Bronchial epithelial cell (primary cell): ENCODE data around the gene PCNX2. TPM values are rescaled to one million over a fixed set of nuclear protein-coding genes. Genes with fewer than 3 reads are reported as not detected.

ENCODE experiments used
- DNase-seq: peaks from one replicate; pipeline ENCODE4 v3.0.0-alpha.2; 2010; ENCODE audit warnings: low read depth
- FAIRE-seq: peaks from 2 replicates; lab custom pipeline; 2011; peaks lifted over from hg19 to GRCh38; lab: Jason Lieb, UNC
- H3K27me3 ChIP-seq: 2 replicates; pipeline ENCODE4 v1.5.1; 2011; ENCODE audit warnings: low read length; ENCODE audit not compliant: control insufficient read depth, insufficient read depth
- H3K36me3 ChIP-seq: 2 replicates; pipeline ENCODE4 v1.5.1; 2011; ENCODE audit warnings: low read length; ENCODE audit not compliant: control insufficient read depth, insufficient read depth
- H3K4me3 ChIP-seq: 2 replicates; pipeline ENCODE4 v1.5.1; 2011; ENCODE audit warnings: mild to moderate bottlenecking, low read depth, low read length, control low read depth
- CTCF ChIP-seq: IDR thresholded peaks from 2 replicates; pipeline ENCODE4 v1.5.1; 2011; ENCODE audit warnings: mild to moderate bottlenecking, moderate library complexity, low read length, control low read depth, inconsistent platforms; ENCODE audit not compliant: insufficient read depth, severe bottlenecking
- total RNA-seq: library from RNA; depleted of rRNA; stranded (reverse); fragments of >200 nt; gene quantifications from 2 replicates; pipeline ENCODE4 v1.2.1, GENCODE V29; 2014

PCNX2 gene
- total RNA-seq, 1 donor from 2014 or later: 30.3 TPM

GRCh38 chr1:232990176-232991128 lies 305.1 kb downstream of the PCNX2 start:
- FAIRE-seq (no peak), DNase-seq (no peak)
- TF ChIP-seq CTCF: no peak
- Histone ChIP-seq H3K36me3 (peaks cover 6% of the 10 kb centered on the region), H3K4me3 (no peak overlapping the region), H3K27me3 (no peaks in the 10 kb centered on the region)

GRCh38 chr1:232988572-232989040 lies 306.9 kb downstream of the PCNX2 start:
- Histone ChIP-seq H3K4me3 (no peak overlapping the region), H3K27me3 (no peaks in the 10 kb centered on the region), H3K36me3 (peaks cover 10% of the 10 kb centered on the region)
- DNase-seq (peak; percentile 3), FAIRE-seq (no peak)
- TF ChIP-seq CTCF: no peak

DNA sequence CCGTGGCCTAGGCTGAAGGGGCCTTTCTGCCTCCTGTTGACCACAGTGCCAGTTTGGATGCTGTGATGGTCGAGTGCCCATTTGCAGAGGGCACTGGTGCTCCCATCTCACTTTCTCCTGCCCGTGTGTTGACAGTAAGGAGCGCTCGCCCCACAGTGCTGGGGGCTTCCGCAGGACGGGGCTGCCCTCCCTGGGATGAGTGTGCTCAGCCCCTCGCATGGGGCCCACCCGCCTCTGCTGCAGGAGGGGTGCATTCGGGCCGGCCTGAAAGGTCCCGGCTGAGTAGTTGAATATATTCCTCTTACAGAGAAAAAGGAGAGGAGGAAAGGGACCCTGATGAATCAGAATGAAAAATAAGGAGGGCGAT lies 307.8 kb downstream of the PCNX2 start:
- Histone ChIP-seq H3K36me3 (peaks cover 11% of the 10 kb centered on the region), H3K4me3 (no peak overlapping the region), H3K27me3 (no peaks in the 10 kb centered on the region)
- no peak for TF ChIP-seq CTCF
- DNase-seq: no peak
- no peak for FAIRE-seq

DNA sequence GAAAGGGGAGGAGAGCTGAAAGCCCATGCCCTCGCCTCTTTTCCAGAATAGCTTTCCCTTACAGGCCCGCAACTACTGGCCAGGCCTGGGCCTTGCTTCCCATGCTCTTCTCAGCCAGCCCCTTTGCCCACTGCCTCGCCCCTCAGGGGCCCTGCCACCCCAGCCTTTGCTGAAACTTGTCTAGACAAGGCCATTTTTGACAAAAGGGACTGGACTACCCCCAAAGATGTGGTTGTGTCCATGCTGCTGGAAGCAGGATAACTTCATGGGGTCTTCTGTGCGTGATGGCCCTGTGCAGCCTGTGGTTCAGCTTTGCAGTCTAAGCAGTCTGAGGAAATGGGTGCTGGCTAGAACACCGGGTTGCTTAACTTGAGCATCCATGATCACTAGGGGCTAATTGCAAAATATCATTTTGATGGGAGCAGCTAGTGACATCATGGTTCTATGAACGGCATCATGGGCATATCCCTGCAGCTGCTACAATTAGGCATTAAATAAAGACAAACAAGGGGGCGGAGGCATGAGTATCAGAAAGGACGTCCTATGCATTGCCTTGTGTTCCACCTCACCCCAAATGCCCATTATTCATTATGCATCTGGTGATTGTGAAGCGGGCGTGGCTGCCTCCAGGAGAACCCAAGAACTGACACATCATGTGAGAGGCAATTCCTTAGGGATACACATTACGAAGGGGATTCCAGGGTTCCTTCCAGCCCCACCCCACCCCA lies 308.3 kb downstream of the PCNX2 start:
- FAIRE-seq (peak; percentile 47), DNase-seq (peak; percentile 3)
- H3K36me3 ChIP-seq: peaks cover 11% of the 10 kb centered on the region
- no peak for TF ChIP-seq CTCF
- H3K4me3 ChIP-seq: no peak overlapping the region
- no peaks in the 10 kb centered on the region for H3K27me3 ChIP-seq

- peaks cover 11% of the 10 kb centered on the region for H3K36me3 ChIP-seq
- DNase-seq (no peak), FAIRE-seq (peak; percentile 28)
- no peak overlapping the region for H3K4me3 ChIP-seq
- no peak for TF ChIP-seq CTCF
- H3K27me3 ChIP-seq: no peaks in the 10 kb centered on the region
Observed at GRCh38 chr1:232986527-232986922, 309.0 kb downstream of the PCNX2 start.
